Lung (tissue), 13 donors: Measurements from ENCODE around the gene DNAH10. TPM values are rescaled to one million over a fixed set of nuclear protein-coding genes. Genes with fewer than 3 reads are reported as not detected.

Experiments
- ATAC-seq: fragments of 200-7000 bp; cut with Tn5 transposase; one replicate; pipeline ENCODE4 v1.9.1; 2020; ENCODE audit warnings: moderate number of reproducible peaks; ENCODE audit not compliant: insufficient read depth, low FRiP score
- DNase-seq, 3 donors: peaks; one replicate each; pipeline ENCODE4 v3.0.0-alpha.2; 2013 to 2017
- H3K27ac ChIP-seq, 2 donors: one replicate each; pipeline ENCODE4 v1.5.1; 2013; ENCODE audit warnings: mild to moderate bottlenecking in 2 of 2, moderate library complexity in 2 of 2, control low read depth in 1 of 2, inconsistent platforms in 1 of 2, low read depth in 1 of 2, low read length in 1 of 2
- H3K27me3 ChIP-seq, 3 donors: one replicate each; pipeline ENCODE4 v1.5.1; 2013; ENCODE audit warnings: low read length in 2 of 3; ENCODE audit not compliant: control insufficient read depth in 3 of 3, insufficient read depth in 3 of 3
- H3K36me3 ChIP-seq, 4 donors: one replicate each; pipeline ENCODE4 v1.5.1; 2013; ENCODE audit warnings: low read length in 4 of 4, mild to moderate bottlenecking in 1 of 4, moderate library complexity in 1 of 4; ENCODE audit not compliant: control insufficient read depth in 4 of 4, insufficient read depth in 4 of 4
- H3K4me1 ChIP-seq, 5 donors: one replicate each; pipeline ENCODE4 v1.5.1; 2013; ENCODE audit warnings: low read length in 5 of 5, mild to moderate bottlenecking in 2 of 5, moderate library complexity in 1 of 5; ENCODE audit not compliant: control insufficient read depth in 5 of 5, insufficient read depth in 5 of 5
- H3K4me3 ChIP-seq: one replicate; pipeline ENCODE4 v1.5.1; 2013; ENCODE audit warnings: mild to moderate bottlenecking, control low read depth, moderate library complexity
- H3K9ac ChIP-seq, 2 donors: one replicate each; pipeline ENCODE4 v1.5.1; 2013; ENCODE audit warnings: low read length in 2 of 2, control low read depth in 1 of 2; ENCODE audit not compliant: insufficient read depth in 1 of 2
- H3K9me3 ChIP-seq, 4 donors: one replicate each; pipeline ENCODE4 v1.5.1; 2013; ENCODE audit warnings: low read length in 3 of 4, mild to moderate bottlenecking in 1 of 4, moderate library complexity in 1 of 4; ENCODE audit not compliant: control insufficient read depth in 4 of 4, insufficient read depth in 3 of 4
- WGBS, 2 donors: extraction: QIAGEN DNeasy Blood & Tissue Kit; methylation state at CpG; one replicate each; pipeline ENCODE4 v1.1.7; 2013; 5-methylcytosine and 5-hydroxymethylcytosine counted together
- polyA plus RNA-seq, 2 donors: library from polyadenylated mRNA; stranded (reverse); fragments of 200-250 nt; gene quantifications; one replicate each; pipeline ENCODE4 v1.2.1, GENCODE V29; 2013
- small RNA-seq: library from RNA; depleted of rRNA; stranded (forward); fragments of <200 nt; gene quantifications from one replicate; pipeline ENCODE3, GENCODE V24; 2014; ENCODE audit warnings: low replicate concordance
- total RNA-seq, 2 donors: library from RNA; depleted of rRNA in 1 of 2; stranded (reverse); fragments of >200 nt in 1 of 2; gene quantifications; one replicate each; pipeline ENCODE4 v1.2.1, GENCODE V29; 2014 to 2021
- TF ChIP-seq, protein P1 (sequence below): IDR thresholded peaks from 2 replicates; pipeline ENCODE4 v1.5.1; 2012; ENCODE audit warnings: mild to moderate bottlenecking; ENCODE audit errors: control extremely low read depth, extremely low read depth
- donor health status: control.
- donor health status: control.
- donor health status: Bipolar disorder and iron deficiency.
- donor health status: healthy.
- donor health status: DM: yes; HTN: yes; CAD: no.

The DNAH10 gene
- total and polyA plus RNA-seq, 4 donors = 2.0 to 21.7 (median 9.1) TPM

DNA sequence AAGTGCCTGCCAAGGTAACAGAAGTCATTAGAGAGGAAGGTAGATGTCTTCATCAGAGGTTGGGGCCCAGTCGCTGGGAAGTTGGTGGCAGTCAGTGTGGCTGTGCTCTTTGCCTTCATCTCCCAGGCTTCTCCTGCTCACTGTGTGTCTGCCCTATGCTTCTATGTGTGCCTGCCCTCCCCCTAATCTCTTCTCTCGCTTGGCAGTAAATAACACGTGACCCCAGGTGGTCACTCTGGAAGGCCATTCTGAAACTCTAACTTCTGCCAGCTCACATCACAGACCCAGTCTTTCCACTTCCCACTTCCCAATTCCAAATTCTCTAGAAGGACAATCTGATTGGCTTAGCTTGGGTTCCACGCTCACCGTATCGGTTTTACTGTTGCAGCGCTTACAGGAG is 220.2 kb downstream of the DNAH10 start:
- no peak for ATAC-seq
- DNase-seq = no peak
- Histone ChIP-seq H3K9me3 (no peaks in the 10 kb centered on the region), H3K4me3 (no peak overlapping the region), H3K36me3 (peaks cover 0 to 6% (median 3%) of the 10 kb centered on the region in 4 donors), H3K4me1 (peaks cover 2 to 17% (median 12%) of the 10 kb centered on the region in 5 donors), H3K27ac (no peak overlapping the region), H3K27me3 (no peaks in the 10 kb centered on the region), H3K9ac (no peak overlapping the region)
- WGBS, 2 donors = 90 to 94% methylated on average over 7 of the region's 7 CpGs
- TF ChIP-seq, protein P1, sequence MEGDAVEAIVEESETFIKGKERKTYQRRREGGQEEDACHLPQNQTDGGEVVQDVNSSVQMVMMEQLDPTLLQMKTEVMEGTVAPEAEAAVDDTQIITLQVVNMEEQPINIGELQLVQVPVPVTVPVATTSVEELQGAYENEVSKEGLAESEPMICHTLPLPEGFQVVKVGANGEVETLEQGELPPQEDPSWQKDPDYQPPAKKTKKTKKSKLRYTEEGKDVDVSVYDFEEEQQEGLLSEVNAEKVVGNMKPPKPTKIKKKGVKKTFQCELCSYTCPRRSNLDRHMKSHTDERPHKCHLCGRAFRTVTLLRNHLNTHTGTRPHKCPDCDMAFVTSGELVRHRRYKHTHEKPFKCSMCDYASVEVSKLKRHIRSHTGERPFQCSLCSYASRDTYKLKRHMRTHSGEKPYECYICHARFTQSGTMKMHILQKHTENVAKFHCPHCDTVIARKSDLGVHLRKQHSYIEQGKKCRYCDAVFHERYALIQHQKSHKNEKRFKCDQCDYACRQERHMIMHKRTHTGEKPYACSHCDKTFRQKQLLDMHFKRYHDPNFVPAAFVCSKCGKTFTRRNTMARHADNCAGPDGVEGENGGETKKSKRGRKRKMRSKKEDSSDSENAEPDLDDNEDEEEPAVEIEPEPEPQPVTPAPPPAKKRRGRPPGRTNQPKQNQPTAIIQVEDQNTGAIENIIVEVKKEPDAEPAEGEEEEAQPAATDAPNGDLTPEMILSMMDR = no peak

DNA sequence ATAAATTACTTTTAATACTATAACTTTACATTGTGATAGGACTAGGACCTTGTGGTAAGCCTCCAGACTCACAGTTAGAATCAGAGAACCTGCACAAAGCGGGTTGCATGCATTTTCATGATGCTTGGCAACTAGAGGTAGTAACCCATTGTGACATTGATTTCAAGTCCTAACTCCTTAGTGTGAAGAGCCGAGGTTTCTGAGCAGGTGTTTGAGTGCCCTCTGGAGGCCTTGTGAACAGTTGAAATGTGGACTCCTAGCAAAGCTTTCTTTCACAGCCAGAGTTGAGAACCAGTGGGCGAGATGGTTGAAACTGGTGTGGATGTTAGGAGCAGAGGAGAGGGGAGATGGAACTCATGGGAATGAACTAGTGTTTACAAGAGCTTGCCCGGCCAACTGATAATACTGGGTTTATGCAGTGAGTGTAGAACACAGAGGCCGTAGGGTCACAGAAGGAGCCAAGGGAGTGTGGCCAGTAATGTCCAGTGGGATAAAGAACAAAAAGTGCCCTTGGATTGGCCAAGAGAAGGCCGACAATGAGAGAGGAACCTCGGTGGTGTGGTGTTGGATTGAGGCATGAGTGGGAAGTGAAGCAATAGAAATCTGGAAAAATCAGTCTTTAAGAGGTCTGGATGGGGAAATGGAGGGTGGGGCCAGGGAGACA is 221.9 kb downstream of the DNAH10 start:
- peak; percentile 39 to 80 (median 78) for DNase-seq
- whole genome bisulfite sequencing, 2 donors = 45 to 51% methylated on average over 7 of the region's 7 CpGs
- H3K4me1 ChIP-seq = peaks cover 3 to 18% (median 12%) of the 10 kb centered on the region in 5 donors
- no peaks in the 10 kb centered on the region for H3K9me3 ChIP-seq
- H3K9ac ChIP-seq = no peak overlapping the region
- TF ChIP-seq, protein P1 = peak; percentile 53
- peaks cover 4 to 15% (median 8%) of the 10 kb centered on the region in 4 donors for H3K36me3 ChIP-seq
- H3K4me3 ChIP-seq = no peak overlapping the region
- no peak for ATAC-seq
- no peaks in the 10 kb centered on the region for H3K27me3 ChIP-seq
- H3K27ac ChIP-seq = no peak overlapping the region

DNA sequence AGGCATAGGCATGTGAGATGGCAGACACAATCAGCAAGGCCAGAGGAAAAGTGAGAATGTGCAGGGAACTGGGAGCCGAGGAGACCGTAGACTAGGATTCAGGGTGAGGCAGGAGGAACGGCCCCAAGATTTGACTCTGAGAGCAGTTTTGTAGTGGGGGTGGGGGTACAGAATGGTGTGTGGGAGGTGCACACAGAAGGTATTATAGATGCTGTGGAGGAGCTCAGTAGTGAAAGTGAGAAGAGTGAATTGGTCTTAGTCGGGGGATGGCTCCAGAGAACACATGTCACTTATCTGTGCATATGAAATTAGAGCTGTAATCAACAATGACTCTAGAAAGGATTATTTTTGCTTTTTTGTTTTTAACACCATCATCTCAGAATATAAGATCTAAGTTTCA is 222.8 kb downstream of the DNAH10 start:
- no peak for ATAC-seq
- H3K4me1 ChIP-seq = peaks cover 5 to 27% (median 12%) of the 10 kb centered on the region in 5 donors

More for the DNA sequence above, 222.8 kb downstream of the DNAH10 start:
- Histone ChIP-seq H3K9ac (no peak overlapping the region), H3K27me3 (no peaks in the 10 kb centered on the region), H3K27ac (no peak overlapping the region), H3K4me3 (no peak overlapping the region), H3K36me3 (peaks cover 4 to 23% (median 16%) of the 10 kb centered on the region in 4 donors), H3K9me3 (no peaks in the 10 kb centered on the region)
- 86 to 88% methylated on average over 4 of the region's 4 CpGs for WGBS, 2 donors
- no peak for DNase-seq
- TF ChIP-seq, protein P1 = no peak

Small RNA genes lying within 50 kb of the gene (small RNA-seq; reads per million reads assigned to genes)
- gene AC068790.4 (not detected), gene AC068790.6 (not detected)

Other genes starting within 250 kb of the DNAH10 start
- gene RILPL1, start 228.6 kb upstream of the DNAH10 start, total RNA-seq = 10 to 100 TPM; 13.6 to 14.6 TPM
- 10 to 100 TPM in 1 of 2 donors, 1 to 10 TPM in 1; 9.5 to 10.8 TPM for gene RILPL1, start 228.6 kb upstream of the DNAH10 start, polyA plus RNA-seq
- gene TMED2, start 177.7 kb upstream of the DNAH10 start, total RNA-seq = 100 to 1,000 TPM; 186 to 317 TPM
- 100 to 1,000 TPM in 1 of 2 donors, 10 to 100 TPM in 1; 57.7 to 151 TPM for gene TMED2, start 177.7 kb upstream of the DNAH10 start, polyA plus RNA-seq
- gene DDX55, start 160.2 kb upstream of the DNAH10 start, total RNA-seq = 10 to 100 TPM; 21.1 to 22.3 TPM
- 10 to 100 TPM; 13.3 to 15.2 TPM for gene DDX55, start 160.2 kb upstream of the DNAH10 start, polyA plus RNA-seq
- gene EIF2B1, start 128.6 kb upstream of the DNAH10 start, total RNA-seq = 10 to 100 TPM; 36.6 to 48.1 TPM
- gene EIF2B1, start 128.6 kb upstream of the DNAH10 start, polyA plus RNA-seq = 10 to 100 TPM; 25.6 to 29.6 TPM
- 10 to 100 TPM; 25.0 to 28.9 TPM for gene GTF2H3, start 128.5 kb upstream of the DNAH10 start, total RNA-seq
- gene GTF2H3, start 128.5 kb upstream of the DNAH10 start, polyA plus RNA-seq = 10 to 100 TPM in 1 of 2 donors, 1 to 10 TPM in 1; 5.6 to 17.4 TPM
- 10 to 100 TPM; 22.3 to 28.2 TPM for gene TCTN2, start 91.2 kb upstream of the DNAH10 start, total RNA-seq
- gene TCTN2, start 91.2 kb upstream of the DNAH10 start, polyA plus RNA-seq = 1 to 10 TPM; 5.2 to 6.2 TPM
- gene ATP6V0A2, start 49.9 kb upstream of the DNAH10 start, total RNA-seq = 10 to 100 TPM; 24.8 to 30.9 TPM
- gene ATP6V0A2, start 49.9 kb upstream of the DNAH10 start, polyA plus RNA-seq = 10 to 100 TPM in 1 of 2 donors, 1 to 10 TPM in 1; 7.7 to 11.2 TPM
- 10 to 100 TPM; 17.7 to 43.9 TPM for gene CCDC92, start 210.5 kb downstream of the DNAH10 start, total RNA-seq
- gene CCDC92, start 210.5 kb downstream of the DNAH10 start, polyA plus RNA-seq = 10 to 100 TPM; 25.8 to 55.5 TPM
- 100 to 1,000 TPM; 105 to 118 TPM for gene ZNF664, start 210.9 kb downstream of the DNAH10 start, total RNA-seq
- 10 to 100 TPM; 31.7 to 34.3 TPM for gene ZNF664, start 210.9 kb downstream of the DNAH10 start, polyA plus RNA-seq